ENCODE data around the gene SUN5.

DNA sequence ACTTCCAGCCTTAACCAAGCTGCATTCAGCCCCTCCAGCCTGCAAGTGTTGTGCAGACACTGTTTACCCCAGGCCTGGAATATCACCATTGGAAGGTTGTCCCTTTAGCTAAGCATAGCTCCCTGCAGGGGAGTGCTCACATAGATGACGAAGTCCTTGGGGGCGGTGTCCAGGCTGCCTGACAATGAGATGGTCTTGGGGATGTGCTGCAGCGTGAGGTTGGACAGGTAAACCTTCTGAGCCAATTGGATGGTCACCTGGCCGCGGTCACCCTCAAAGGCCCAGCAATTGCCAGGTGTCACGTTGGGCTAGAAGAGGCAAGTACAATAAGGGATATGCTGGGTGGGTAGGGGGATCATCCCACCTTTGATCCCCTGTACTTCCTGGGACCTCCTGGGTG is 18.6 kb downstream of the SUN5 start:
- TF ChIP-seq, protein P1, sequence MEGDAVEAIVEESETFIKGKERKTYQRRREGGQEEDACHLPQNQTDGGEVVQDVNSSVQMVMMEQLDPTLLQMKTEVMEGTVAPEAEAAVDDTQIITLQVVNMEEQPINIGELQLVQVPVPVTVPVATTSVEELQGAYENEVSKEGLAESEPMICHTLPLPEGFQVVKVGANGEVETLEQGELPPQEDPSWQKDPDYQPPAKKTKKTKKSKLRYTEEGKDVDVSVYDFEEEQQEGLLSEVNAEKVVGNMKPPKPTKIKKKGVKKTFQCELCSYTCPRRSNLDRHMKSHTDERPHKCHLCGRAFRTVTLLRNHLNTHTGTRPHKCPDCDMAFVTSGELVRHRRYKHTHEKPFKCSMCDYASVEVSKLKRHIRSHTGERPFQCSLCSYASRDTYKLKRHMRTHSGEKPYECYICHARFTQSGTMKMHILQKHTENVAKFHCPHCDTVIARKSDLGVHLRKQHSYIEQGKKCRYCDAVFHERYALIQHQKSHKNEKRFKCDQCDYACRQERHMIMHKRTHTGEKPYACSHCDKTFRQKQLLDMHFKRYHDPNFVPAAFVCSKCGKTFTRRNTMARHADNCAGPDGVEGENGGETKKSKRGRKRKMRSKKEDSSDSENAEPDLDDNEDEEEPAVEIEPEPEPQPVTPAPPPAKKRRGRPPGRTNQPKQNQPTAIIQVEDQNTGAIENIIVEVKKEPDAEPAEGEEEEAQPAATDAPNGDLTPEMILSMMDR (IDR thresholded peaks at IDR 0.05; ENCODE audit: poor library complexity): no peak
- TF ChIP-seq EZH2 (IDR thresholded peaks at IDR 0.05; ENCODE audit: borderline replicate concordance): no peak

All from hepatocyte (in vitro differentiated cells).